Amniotic stem cell (primary cell): Measurements from ENCODE around the gene AUP1.

Experiments
- DNase-seq: peaks from one replicate; lab custom pipeline; 2025; lab: John Stamatoyannopoulos, UW

AUP1 gene

DNA sequence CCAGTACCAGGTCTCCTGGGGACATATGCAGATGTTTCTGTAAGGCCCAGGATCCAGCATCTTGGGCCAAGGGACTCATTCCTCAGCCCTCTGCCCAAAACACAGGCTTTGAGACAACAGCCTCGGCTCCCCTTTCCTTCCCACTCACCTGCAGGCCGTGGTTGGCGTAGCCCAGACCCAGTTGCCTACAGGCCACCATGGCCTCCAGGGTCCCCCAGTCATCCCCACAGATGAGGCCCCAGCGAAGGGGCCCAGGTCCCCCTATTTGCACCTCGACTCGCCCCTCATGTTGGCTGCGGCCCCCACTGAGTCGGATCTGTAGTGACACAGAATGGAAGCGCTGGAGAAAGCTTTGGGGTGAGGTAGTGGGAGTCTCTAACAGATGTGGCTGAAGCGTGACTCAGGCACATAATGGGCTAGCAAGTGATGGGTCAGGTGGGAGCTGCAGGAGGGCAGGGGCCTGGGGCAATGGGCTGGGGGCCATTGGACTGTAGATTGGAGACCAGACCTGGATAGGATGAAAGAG, 6.0 kb upstream of the AUP1 start:
- DNase-seq: no peak

GRCh38 chr2:74534411-74534810, 4.9 kb upstream of the AUP1 start:
- DNase-seq: no peak

DNA sequence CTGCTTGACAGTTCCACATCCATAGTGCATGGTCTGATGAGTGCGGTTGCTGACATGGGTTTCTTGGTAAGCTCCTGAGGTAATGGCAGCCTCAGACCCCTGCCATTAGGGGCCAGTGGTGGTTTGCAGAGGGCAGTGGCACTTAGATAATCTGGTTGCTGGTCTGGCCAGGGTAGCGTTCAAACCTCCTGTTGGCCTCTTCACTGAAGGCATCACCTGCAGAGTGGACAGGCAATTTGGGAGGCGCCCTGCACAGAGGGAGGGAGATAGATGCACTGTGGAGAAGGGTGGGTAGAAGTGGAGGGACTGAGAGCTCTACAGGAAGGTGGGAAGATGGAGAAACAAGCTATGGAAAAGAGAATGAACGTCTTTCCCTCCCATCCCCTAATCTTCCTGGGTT, 4.0 kb upstream of the AUP1 start:
- DNase-seq: no peak

- no peak for DNase-seq
Measured at GRCh38 chr2:74532222-74532621, 2.7 kb upstream of the AUP1 start.

DNA sequence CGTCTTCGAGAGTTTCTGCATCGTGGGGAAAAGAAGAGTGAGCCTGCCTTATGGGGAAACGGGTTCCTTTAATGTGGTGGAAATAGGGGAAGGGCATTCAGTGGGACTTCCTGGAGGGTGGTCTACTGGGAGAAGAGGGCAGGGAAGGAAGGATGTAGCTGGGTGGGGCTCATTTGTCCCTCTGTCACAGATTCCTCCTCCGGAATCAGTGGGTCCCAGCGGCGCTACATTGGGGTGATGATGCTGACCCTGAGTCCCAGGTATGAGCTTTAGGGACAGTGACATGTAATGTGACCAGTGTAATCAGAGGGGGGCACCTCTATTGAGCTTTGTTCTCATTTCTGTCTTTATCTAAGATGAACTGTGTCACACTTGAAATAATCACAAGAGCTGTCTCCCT, 2.2 kb upstream of the AUP1 start:
- DNase-seq: no peak

- no peak for DNase-seq
Measured at GRCh38 chr2:74530239-74531187, 1.0 kb upstream of the AUP1 start.

DNA sequence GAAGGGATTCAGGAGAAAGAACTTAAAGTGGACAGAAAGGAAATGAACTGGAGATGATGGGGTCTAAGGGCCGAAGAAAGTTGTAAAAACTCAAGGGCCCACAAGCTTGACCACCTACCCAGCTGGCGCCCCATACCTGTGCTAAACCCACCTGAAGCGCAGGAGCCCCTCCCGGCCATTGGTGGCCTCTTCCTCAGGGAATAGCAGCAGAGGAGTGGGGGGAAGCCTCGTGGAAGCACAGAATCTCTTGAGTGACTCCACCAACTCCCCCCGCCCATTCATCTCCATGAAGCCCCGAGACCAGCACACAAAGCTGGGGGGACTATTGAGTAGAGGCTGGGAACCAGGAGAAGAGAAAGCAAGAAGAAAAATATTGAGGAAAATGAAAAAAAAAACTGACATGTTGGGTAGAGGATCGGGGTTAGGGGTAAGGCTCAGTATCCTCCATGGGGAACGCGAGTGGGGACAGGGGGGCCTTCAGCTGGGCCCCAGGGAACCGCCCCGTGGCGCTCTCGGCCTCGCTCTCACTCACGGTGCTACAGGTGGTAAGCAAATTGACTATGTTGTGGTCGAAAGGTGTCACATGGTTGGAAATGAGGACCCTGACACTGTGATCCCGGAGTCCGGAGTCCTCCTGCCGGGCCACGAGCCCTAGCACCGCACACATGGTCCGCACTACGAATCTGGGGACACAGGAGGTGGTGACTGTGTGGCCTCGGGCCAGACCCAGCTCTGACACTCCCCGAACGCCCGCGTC, 728 bp downstream of the AUP1 start:
- DNase-seq: no peak

- no peak for DNase-seq
Measured at GRCh38 chr2:74527741-74528140, 1.8 kb downstream of the AUP1 start.

DNA sequence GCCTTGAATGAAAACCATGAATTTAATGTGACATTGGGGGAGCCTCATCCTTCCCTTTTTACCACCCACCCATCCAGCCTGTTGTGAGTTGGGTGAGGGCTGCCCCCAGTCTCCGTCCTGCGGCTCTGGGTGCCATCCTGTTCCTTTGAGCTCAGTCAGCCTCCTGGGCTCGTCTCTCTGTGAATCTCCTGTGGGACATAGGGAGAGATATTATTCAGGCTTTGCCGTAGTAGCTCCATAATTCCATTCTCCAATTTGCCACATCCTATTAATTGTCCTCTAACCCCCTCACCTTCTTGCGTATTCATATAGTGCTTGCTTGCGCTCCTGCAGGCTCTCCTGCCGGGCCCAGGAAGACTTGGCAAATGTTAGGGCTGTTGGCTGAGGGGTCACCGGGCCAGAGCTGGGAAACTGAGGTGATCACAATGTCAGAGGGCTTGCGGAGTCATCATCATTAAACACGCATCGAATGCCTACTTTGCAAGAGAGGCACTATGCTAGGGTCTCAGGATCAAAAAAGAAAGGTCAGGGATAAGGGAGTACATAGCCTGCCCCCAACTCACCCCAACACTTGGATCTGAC, 2.8 kb downstream of the AUP1 start:
- DNase-seq: no peak

DNA sequence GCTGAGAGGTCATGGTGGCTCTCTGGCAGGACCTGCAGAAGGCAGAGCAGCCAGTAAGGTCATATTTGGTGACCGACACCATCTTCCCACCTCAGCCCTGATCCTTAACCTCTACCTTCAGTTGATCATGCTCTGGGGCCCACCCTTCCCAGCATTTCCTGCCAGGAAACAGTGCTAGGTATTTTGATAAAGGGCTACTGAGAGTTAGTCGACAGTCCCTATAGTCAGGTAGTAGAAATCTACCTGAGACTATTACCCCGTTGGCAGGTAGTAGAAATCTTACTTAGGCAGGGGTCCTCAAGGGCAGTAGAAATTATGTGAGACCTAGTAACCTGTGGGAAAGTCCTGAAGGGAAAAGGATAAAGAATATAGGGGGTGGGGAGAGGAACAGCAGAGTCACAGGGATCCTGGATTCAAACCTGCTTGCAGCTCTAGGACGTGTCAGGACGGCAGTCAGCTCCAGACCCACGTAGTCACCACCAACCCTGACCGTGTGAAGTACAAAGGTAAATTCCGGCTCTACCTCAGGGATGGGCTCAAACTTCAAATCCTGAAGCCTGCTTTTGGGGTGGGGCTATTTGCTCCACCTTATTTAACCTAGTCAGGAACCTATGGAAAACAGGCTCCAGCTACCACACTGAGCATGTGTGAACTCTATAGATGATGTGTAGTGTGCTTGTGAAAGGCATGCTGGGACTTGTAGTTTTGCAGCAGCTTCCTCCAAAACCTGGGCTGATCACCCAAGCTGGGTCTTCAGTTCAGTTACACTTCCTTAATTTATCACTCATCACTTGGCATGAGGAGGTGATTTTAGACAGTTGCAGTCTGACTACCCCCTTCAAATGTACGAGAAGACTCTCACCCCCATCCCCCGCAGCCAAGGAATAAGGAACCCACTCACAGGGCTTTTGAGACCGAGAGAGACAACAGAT, 3.5 kb downstream of the AUP1 start, which contains the start of gene DQX1:
DQX1 (minus strand) TSS at position 515 of the 932 bp plus-strand sequence; CDS start at position 13, 502 bp downstream.
- no peak for DNase-seq

GRCh38 chr2:74524955-74525716, 4.4 kb downstream of the AUP1 start:
- no peak for DNase-seq

- no peak for DNase-seq
Measured at GRCh38 chr2:74524005-74524404, 5.5 kb downstream of the AUP1 start.

- no peak for DNase-seq
Measured at GRCh38 chr2:74522516-74522915, 7.0 kb downstream of the AUP1 start.

DNA sequence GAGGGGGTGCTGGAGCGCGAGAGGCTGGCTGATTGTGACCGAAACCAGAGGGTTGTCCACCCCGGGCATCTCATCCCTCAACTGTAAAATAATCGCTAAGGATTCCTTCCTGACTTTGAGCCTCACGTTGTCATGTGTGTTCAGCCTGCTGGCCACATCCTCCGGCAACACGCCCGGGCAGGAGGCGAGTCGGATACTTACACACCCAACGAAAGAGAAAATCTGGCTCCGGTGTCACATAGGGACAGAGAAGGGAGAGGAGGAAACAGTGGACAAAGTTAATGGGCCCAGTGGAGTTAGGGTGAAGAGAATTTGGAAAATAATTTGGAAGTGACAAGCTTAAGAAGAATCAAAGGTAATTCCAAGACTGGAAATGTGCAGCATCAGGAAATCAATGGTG, 12.9 kb downstream of the AUP1 start:
- DNase-seq: no peak

DNA sequence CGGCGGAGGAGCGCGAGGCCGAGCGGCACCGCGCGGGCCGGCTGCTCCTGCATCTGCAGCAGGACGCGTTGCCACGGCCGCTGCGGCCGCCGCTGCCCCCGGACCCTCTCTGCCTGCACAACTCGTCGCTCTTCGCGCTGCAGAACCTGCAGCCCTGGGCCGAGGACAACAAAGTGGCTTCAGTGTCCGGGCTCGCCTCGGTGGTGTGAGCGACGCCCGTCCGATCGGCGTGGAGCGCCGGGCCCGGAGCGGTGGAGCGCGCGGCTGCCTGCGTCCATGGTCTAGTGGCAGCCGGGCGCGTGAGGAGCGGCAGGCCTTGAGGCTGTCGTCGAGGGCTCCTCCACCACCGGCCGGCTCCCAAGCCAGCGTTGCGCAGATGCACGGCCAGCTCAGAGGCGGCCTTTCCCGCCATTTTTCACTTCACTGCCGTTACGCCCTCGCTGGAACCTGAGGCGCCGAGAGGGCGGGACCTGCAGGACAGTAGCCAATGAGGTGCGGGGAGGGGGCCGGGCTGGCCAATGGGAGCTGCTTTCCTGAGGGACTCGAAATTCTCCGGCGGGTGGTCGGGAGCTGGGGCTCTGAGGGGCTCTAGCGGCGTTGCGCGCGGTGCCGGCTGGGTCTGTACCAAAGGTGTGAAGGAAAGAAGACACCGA, 13.4 kb downstream of the AUP1 start:
- DNase-seq: no peak

DNA sequence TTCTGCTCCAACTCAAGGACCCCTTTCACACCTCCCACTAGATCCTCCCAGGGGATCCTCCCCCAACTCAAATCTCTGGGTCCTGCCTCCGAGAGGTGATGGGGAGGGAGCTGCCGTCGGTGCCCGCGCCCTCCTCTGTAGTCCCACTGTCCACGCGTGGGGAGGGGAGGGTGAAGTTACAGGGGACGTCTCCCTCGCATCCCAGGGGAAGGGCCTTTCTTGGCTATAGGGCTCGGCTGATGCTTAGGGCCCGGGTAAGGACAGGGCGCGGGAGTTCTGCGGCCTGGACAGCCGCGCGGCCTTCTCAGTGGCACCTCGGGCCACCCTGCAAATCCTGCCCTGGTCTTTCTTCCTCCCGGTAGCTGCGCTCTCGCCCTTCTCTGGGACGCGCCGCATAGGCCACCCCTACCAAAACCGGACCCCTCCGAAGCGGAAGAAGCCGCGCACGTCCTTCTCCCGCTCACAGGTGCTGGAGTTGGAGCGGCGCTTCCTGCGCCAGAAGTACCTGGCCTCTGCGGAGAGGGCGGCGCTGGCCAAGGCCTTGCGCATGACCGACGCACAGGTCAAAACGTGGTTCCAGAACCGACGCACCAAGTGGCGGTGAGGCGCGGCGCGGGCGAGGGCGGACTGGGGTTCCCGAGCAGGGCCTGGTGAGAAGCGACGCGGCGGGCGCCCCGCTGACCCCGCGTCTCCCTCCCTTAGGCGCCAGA, 14.1 kb downstream of the AUP1 start:
- DNase-seq: no peak

DNA sequence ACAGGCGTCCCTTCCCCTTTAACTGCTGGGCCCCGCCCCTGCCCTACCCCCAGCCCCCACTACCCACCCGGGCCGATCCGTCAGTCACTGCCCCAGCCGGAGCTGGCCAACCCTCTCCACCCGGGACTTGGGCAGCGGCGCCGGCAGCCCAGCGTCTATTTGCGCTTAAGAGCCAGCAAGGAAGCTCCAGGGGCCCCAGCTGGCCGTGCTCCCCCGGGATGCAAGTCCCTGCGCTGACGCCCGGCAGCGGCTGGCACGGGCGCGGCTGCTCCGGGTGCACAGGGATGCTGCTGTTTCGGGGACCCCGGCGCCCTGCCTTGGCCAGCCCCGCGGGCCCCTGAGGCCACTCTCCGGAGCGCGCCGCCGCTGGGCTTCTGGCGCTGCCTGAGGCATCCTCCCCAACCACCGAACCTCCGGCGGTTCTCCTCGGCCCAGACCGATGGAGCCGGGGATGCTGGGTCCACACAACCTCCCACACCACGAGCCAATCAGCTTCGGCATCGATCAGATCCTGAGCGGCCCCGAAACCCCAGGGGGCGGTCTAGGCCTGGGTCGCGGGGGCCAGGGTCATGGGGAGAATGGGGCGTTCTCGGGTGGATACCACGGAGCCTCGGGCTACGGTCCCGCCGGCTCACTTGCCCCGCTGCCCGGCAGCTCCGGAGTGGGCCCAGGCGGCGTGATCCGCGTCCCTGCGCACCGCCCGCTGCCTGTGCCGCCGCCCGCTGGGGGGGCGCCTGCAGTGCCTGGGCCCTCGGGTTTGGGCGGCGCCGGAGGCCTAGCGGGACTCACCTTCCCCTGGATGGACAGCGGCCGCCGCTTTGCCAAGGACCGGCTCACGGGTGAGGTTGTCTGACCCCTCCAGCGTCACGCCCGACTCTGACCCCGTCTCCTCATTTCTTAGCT, 14.9 kb downstream of the AUP1 start, which contains the start of gene TLX2:
TLX2 (plus strand) TSS at position 83 of the 903 bp plus-strand sequence; CDS start at position 440, 357 bp downstream.
- no peak for DNase-seq
